ENCODE data around the gene EIF3L.

DNA sequence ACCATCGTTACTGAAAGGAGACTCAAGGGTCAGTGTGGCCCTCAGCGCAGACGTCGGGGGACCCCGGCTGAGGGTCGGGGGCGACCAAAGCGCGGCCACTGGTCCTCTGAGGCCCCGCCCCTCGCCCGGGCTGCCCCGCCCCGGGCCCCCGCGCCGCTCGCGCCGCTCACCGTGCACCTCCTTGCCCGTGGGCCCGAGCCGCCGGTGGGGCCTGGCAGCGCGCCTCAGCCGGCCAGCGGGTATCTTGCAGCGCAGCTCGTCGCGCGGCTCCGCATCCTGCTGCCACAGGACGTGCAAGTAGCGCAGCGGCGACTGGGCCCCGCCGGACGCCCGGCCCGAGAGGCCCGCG lies 5.5 kb upstream of the EIF3L start:
- TF ChIP-seq, protein P1, sequence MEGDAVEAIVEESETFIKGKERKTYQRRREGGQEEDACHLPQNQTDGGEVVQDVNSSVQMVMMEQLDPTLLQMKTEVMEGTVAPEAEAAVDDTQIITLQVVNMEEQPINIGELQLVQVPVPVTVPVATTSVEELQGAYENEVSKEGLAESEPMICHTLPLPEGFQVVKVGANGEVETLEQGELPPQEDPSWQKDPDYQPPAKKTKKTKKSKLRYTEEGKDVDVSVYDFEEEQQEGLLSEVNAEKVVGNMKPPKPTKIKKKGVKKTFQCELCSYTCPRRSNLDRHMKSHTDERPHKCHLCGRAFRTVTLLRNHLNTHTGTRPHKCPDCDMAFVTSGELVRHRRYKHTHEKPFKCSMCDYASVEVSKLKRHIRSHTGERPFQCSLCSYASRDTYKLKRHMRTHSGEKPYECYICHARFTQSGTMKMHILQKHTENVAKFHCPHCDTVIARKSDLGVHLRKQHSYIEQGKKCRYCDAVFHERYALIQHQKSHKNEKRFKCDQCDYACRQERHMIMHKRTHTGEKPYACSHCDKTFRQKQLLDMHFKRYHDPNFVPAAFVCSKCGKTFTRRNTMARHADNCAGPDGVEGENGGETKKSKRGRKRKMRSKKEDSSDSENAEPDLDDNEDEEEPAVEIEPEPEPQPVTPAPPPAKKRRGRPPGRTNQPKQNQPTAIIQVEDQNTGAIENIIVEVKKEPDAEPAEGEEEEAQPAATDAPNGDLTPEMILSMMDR (IDR thresholded peaks at IDR 0.05; ENCODE audit: poor library complexity, severe bottlenecking) = no peak
- TF ChIP-seq MXI1 (conservative IDR thresholded peaks at IDR 0.05; ENCODE audit: poor library complexity, severe bottlenecking) = no peak
- TF ChIP-seq, protein P2, sequence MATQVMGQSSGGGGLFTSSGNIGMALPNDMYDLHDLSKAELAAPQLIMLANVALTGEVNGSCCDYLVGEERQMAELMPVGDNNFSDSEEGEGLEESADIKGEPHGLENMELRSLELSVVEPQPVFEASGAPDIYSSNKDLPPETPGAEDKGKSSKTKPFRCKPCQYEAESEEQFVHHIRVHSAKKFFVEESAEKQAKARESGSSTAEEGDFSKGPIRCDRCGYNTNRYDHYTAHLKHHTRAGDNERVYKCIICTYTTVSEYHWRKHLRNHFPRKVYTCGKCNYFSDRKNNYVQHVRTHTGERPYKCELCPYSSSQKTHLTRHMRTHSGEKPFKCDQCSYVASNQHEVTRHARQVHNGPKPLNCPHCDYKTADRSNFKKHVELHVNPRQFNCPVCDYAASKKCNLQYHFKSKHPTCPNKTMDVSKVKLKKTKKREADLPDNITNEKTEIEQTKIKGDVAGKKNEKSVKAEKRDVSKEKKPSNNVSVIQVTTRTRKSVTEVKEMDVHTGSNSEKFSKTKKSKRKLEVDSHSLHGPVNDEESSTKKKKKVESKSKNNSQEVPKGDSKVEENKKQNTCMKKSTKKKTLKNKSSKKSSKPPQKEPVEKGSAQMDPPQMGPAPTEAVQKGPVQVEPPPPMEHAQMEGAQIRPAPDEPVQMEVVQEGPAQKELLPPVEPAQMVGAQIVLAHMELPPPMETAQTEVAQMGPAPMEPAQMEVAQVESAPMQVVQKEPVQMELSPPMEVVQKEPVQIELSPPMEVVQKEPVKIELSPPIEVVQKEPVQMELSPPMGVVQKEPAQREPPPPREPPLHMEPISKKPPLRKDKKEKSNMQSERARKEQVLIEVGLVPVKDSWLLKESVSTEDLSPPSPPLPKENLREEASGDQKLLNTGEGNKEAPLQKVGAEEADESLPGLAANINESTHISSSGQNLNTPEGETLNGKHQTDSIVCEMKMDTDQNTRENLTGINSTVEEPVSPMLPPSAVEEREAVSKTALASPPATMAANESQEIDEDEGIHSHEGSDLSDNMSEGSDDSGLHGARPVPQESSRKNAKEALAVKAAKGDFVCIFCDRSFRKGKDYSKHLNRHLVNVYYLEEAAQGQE (IDR thresholded peaks at IDR 0.05; ENCODE audit: borderline replicate concordance) = peak; percentile 52
